ENCODE data around the gene TCTN3. TPM values are rescaled to one million over a fixed set of nuclear protein-coding genes. Genes with fewer than 3 reads are reported as not detected.

TCTN3 gene
- total and polyA plus RNA-seq, 4 donors = 15.1 to 18.3 (median 17.3) TPM

DNA sequence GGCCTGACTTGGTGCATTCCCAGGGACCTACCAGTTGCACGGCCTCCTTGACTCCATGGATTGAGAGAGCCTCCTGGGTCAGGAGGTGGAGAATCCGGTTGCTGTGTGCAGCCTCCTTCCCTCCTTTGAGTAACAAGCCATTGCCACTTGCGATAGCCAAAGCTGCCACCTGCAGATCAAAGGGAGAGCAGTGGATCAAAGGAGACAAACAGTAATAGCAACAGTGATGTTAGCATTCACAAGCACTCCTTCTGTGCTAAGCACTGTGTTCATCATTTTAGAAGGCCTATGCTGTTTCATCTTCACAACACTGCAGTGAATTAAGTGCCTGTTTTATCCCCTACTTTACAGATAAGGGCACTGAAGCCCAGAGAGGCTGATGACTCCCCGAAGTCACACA is 77.3 kb downstream of the TCTN3 start:
- Histone ChIP-seq H3K9ac (ENCODE audit: low read depth in 1 of 2, low read length in 2 of 2) (no peak overlapping the region), H3K27me3 (ENCODE audit: control insufficient read depth in 4 of 4, insufficient read depth in 4 of 4, low read length in 3 of 4) (no peaks in the 10 kb centered on the region), H3K4me3 (ENCODE audit: low read depth in 1 of 3, low read length in 3 of 3) (no peak overlapping the region), H3K4me1 (ENCODE audit: control insufficient read depth in 4 of 4, insufficient read depth in 4 of 4, low read length in 3 of 4) (peaks cover 0 to 7% (median 0%) of the 10 kb centered on the region in 4 donors), H3K9me3 (ENCODE audit: control insufficient read depth in 4 of 4, low read length in 3 of 4) (no peaks in the 10 kb centered on the region), H3K36me3 (ENCODE audit: control insufficient read depth in 4 of 4, insufficient read depth in 3 of 4, low read depth in 1 of 4, low read length in 3 of 4) (peaks cover 19 to 45% (median 41%) of the 10 kb centered on the region in 4 donors), H3K27ac (ENCODE audit: low read depth in 1 of 2, low read length in 2 of 2) (no peak overlapping the region)
- DNase-seq (ENCODE audit: low spot score) = no peak
- TF ChIP-seq YY1 (IDR thresholded peaks at IDR 0.05) (no peak), JUND (IDR thresholded peaks at IDR 0.05) (no peak)
- TF ChIP-seq, protein P1, sequence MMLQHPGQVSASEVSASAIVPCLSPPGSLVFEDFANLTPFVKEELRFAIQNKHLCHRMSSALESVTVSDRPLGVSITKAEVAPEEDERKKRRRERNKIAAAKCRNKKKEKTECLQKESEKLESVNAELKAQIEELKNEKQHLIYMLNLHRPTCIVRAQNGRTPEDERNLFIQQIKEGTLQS (IDR thresholded peaks at IDR 0.05) = no peak
- TF ChIP-seq, protein P2, sequence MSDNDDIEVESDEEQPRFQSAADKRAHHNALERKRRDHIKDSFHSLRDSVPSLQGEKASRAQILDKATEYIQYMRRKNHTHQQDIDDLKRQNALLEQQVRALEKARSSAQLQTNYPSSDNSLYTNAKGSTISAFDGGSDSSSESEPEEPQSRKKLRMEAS (IDR thresholded peaks at IDR 0.05) = no peak
- 94% methylated on average over 4 of the region's 4 CpGs for WGBS

Other genes with a start within 250 kb of the TCTN3 start
- gene SORBS1, start 132.6 kb downstream of the TCTN3 start, total RNA-seq = 10 to 100 TPM; 33.2 to 71.3 TPM
- 10 to 100 TPM; 38.3 to 49.9 TPM for gene SORBS1, start 132.6 kb downstream of the TCTN3 start, polyA plus RNA-seq
- 10 to 100 TPM; 31.1 to 35.0 TPM for gene ALDH18A1, start 37.2 kb downstream of the TCTN3 start, total RNA-seq
- 10 to 100 TPM in 1 of 2 donors, 1 to 10 TPM in 1; 10.0 to 19.2 TPM for gene ALDH18A1, start 37.2 kb downstream of the TCTN3 start, polyA plus RNA-seq
- gene ENTPD1, start 62.2 kb upstream of the TCTN3 start, total RNA-seq = 1 to 10 TPM; 6.4 to 8.0 TPM
- gene ENTPD1, start 62.2 kb upstream of the TCTN3 start, polyA plus RNA-seq = 1 to 10 TPM; 2.1 to 2.2 TPM
- under 1 TPM; 0.05 to 0.59 TPM for gene CC2D2B, start 214.0 kb upstream of the TCTN3 start, total RNA-seq
- under 1 TPM; 0.06 to 0.10 TPM for gene CC2D2B, start 214.0 kb upstream of the TCTN3 start, polyA plus RNA-seq